Astrocyte (in vitro differentiated cells and primary cell): Measurements from ENCODE around the gene LRWD1.
"Not testable (repeated sequence)": the region's sequence is repeated elsewhere in the genome, so short reads cannot be mapped to it uniquely, and the experiment has no call there.

Experiments
- EZH2 ChIP-seq: IDR thresholded peaks from 2 replicates; pipeline ENCODE4 v1.6.1; 2012; ENCODE audit warnings: mild to moderate bottlenecking, low read length, inconsistent platforms; ENCODE audit not compliant: insufficient read depth
- TF ChIP-seq, protein P1 (sequence below): IDR thresholded peaks from 2 replicates; pipeline ENCODE4 v1.5.1; 2011; ENCODE audit warnings: low read depth, mild to moderate bottlenecking, inconsistent platforms, low read length, moderate library complexity; ENCODE audit not compliant: insufficient read depth

GRCh38 chr7:102497308-102497707 lies 32.5 kb downstream of the LRWD1 start:
- TF ChIP-seq, protein P1, sequence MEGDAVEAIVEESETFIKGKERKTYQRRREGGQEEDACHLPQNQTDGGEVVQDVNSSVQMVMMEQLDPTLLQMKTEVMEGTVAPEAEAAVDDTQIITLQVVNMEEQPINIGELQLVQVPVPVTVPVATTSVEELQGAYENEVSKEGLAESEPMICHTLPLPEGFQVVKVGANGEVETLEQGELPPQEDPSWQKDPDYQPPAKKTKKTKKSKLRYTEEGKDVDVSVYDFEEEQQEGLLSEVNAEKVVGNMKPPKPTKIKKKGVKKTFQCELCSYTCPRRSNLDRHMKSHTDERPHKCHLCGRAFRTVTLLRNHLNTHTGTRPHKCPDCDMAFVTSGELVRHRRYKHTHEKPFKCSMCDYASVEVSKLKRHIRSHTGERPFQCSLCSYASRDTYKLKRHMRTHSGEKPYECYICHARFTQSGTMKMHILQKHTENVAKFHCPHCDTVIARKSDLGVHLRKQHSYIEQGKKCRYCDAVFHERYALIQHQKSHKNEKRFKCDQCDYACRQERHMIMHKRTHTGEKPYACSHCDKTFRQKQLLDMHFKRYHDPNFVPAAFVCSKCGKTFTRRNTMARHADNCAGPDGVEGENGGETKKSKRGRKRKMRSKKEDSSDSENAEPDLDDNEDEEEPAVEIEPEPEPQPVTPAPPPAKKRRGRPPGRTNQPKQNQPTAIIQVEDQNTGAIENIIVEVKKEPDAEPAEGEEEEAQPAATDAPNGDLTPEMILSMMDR: not testable (repeated sequence)
- not testable (repeated sequence) for TF ChIP-seq EZH2
